ENCODE data around the gene TMED5.

GRCh38 chr1:93180723-93181613 lies 755 bp upstream of the TMED5 start, which contains the start of gene CCDC18:
- TF ChIP-seq CTCF (IDR thresholded peaks at IDR 0.05) (no peak), POLR2A (IDR thresholded peaks at IDR 0.05) (no peak)
